Fibroblast of pulmonary artery (primary cell): ENCODE results near the gene PGM5.
"Not testable (repeated sequence)": the region's sequence is repeated elsewhere in the genome, so short reads cannot be mapped to it uniquely, and the experiment has no call there.

ENCODE experiments used
- DNase-seq: peaks from one replicate; pipeline ENCODE4 v3.0.0-alpha.2; 2010; ENCODE audit warnings: low read depth
- H3K4me3 ChIP-seq: replicated peaks from 2 replicates; pipeline ENCODE4 v1.5.1; 2011; ENCODE audit warnings: low read depth, mild to moderate bottlenecking, control low read depth, low read length, moderate library complexity

Gene PGM5

DNA sequence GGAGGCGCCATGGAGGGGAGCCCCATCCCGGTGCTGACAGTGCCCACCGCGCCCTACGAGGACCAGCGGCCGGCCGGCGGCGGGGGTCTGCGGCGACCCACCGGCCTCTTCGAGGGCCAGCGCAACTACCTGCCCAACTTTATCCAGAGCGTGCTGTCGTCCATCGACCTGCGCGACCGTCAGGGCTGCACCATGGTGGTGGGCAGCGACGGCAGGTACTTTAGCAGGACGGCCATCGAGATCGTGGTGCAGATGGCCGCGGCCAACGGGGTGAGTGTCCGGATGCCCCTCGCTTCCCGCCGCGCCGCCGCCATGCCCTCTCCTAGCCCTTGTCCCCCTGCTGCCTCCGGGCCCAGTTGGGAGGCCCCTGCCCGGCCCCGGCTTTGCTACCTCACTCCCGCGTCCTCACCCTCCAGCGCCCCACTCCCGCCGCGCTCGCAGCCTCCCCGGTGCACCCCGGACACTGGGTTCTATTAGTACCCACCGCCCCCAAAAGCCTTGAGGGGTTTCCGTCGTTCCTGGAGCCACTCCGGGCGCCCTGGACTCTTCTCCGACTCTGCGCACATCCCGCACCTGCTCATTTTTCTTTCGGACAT is 806 bp downstream of the PGM5 start:
- H3K4me3 ChIP-seq, DNase-seq: not testable (repeated sequence)

DNA sequence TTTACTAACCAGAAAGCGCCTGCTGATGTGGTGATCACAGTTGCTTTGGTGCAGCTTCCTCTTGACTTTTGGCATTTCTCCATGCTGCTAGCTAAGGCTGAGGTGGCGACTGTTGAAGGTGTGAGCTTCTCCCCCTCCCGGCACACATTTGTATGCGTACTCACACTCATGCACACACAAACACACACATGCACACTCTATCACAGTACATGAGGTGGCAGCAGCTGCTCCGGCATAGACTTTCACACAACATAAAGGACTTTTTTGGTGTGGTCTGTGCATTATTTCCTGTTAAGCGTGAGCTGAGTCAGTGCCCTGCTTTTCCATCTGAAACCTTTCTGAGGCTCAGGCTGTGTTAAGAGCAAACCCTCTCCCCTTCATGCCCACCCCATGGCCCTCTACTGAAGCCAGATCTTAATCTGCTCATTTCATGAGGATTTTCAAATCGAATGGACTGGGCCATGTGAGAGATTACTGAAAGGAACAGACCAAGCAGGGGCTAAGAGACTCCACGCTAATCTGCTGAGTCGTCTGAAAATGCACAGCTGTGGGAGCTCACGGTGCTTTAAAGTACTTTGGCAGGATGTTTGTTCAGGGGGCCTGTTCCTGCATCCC is 10.6 kb downstream of the PGM5 start:
- not testable (repeated sequence) for H3K4me3 ChIP-seq, DNase-seq

DNA sequence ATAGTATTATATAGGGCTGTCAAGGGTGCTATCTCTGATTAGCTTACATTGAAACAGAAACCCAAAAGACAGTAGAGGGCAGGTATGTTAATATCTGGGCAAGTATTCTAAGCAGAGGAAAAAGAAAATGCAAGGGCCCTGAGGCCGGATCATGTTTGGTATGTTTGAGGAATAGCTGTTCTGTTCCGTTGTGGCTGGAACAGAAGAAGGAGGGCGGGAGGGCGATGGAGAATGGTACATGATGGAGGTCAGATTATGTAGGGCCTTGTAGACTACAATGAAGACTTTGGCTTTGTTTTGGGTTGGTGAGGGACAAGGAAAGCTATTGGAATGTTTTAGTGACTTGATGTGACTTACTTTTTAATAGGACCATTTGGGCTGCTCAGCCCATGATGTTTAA is 19.4 kb downstream of the PGM5 start:
- not testable (repeated sequence) for DNase-seq, H3K4me3 ChIP-seq

DNA sequence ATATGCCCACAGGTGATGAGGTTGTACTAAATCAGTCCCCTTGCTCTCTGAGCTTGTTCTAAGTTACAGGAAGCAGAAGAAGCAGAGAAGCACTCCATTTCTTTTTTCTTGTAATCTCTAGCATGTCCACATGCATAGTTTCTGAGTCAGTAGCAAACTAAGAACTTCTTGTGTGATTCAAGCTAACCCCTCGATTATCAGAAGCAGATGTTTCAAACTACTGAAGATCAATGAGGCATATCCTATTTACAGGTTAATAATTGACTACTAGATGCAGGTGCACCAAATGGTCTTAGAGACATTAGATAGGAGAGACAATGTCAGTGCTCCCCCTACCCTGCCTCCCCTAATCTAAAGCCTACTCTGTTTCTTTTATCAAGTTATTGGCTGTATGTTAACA is 21.3 kb downstream of the PGM5 start:
- H3K4me3 ChIP-seq, DNase-seq: not testable (repeated sequence)

DNA sequence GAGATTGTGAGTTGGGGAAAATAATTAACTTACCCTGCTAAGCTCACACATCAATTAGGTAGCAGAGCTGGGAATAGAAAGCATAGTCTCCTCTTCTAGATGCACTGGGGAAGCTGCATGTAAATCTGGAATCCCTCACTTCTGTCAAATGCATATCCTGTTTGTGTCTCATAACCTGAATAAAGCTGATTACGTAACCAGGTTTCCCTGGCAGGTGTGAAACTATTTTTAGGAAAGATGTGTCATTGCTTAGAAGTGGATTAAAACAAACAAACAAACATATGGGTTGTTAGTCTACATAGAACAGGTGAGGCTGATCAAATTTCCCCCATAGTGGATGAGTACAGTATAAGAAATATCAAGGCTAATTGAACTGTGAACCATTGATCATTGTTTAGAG is 27.5 kb downstream of the PGM5 start:
- not testable (repeated sequence) for DNase-seq, H3K4me3 ChIP-seq

DNA sequence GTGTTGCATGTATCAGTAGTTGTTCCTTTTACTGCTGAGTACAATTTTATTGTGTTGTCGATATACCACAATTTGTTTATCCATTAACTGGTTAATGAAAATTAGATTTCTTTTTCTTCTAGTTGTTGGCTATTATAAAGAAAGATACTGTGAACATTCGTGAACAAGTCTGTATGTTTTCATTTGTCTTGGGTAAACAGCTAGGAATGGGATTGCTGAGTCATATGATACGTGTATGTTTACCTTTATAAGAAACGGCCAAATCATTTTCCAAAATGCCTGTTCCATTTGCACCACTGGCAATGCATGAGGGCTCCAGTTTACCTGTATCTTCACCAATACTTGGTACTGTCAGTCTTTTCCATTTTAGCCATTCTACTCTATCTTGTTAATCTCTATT is 33.1 kb downstream of the PGM5 start:
- not testable (repeated sequence) for H3K4me3 ChIP-seq, DNase-seq

DNA sequence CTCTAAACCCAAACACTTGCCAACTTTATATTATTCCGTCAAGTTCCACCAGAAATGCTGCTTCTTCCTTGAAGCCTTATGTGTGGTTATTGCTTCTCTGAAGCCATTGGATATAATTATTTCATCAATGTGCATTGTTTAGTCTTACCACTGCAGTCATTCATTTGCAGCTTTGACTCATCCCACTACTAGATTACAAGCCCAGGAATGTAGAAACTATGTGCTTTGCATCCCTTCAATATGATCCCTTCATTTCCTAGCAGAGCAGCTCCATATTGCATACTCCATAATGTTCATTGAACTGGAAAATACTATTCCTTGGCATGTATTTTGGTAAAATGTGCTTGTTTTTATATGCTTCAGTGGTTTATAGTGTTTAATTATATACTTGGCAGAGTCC is 34.3 kb downstream of the PGM5 start:
- not testable (repeated sequence) for DNase-seq, H3K4me3 ChIP-seq

DNA sequence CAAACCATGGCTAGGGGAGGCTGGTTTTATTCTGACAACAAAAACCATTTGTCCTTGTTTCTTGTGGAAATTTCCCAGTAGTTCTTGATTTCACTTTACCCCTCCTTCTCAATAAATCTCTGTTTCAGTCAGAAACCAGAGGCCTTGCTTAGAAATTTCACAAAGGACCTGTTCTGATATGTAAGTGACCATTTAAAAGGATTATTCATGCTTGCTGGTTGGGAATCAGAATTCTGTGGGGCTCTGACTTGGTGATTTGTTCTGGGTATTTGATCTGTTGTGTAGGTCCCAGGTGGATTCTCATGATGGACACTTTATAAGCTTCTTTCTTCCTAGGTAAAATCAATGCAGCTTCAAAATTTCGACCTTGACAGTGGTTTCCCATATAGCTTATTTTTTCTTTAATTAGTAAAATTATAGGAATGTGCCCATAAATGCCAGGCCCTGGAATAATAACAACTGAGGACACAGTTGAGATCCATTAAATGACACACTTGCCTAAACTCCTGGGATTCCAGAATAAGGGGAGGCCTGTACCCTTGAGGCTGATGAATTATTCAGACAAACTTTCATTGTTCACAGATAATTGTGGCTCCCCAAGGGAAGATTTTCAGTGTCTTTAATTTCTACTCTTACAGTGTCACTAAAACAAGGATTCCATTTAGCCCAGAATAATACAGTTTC is 40.1 kb downstream of the PGM5 start:
- DNase-seq, H3K4me3 ChIP-seq: not testable (repeated sequence)

DNA sequence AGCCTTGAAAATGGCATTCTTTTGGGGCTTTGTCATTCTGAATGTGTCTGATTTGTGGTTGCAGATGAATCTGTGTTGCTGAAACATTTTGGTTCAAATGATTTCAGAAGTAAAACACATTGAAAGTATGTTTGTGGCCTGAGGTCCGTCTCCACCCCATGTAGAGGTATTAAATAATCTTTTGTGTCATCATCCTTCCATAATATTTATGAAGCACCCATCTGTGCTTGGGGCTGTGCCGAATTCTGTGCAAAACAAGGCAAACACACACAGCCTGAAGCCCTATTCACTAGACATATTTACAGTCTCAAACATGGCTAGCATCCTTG is 40.6 kb downstream of the PGM5 start:
- peak; percentile 7 for DNase-seq
- not testable (repeated sequence) for H3K4me3 ChIP-seq

DNA sequence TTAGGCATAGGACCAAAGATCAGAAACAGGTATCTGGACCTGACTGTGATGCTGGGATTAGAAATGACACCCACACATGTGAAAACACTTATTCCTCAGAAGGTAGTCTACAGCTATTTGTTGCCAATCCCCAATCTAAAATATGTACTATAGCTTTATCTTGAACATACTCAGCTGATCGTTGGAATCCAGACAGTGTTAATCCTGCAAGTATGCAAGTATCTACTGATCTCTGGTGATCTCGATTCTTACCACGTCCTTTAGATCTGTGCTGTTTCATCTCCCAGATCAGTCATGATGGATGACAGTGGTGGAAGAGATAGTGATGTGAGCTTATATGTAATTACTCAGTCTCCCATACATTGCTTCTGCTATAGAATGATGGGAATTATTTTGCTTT is 41.4 kb downstream of the PGM5 start:
- not testable (repeated sequence) for H3K4me3 ChIP-seq, DNase-seq

DNA sequence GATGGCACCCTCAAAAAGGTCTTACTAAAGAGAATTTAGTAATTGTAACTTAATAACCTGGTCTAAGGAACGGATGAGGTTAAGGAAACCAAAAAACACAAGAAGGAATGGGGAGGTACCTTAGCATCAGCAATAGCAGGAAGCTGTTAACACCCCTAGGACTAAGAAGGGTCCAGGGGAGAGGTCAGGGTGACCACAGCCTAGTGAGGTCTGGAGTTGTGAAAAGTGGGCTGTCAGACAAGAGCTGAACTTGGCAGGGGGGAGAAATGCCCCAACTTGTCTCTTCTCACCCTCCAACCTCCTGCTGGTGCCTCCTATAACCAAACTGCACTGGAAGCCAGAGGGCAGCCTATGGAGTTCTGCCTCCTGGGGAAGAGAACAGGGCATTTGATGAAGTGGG is 41.9 kb downstream of the PGM5 start:
- not testable (repeated sequence) for H3K4me3 ChIP-seq, DNase-seq

DNA sequence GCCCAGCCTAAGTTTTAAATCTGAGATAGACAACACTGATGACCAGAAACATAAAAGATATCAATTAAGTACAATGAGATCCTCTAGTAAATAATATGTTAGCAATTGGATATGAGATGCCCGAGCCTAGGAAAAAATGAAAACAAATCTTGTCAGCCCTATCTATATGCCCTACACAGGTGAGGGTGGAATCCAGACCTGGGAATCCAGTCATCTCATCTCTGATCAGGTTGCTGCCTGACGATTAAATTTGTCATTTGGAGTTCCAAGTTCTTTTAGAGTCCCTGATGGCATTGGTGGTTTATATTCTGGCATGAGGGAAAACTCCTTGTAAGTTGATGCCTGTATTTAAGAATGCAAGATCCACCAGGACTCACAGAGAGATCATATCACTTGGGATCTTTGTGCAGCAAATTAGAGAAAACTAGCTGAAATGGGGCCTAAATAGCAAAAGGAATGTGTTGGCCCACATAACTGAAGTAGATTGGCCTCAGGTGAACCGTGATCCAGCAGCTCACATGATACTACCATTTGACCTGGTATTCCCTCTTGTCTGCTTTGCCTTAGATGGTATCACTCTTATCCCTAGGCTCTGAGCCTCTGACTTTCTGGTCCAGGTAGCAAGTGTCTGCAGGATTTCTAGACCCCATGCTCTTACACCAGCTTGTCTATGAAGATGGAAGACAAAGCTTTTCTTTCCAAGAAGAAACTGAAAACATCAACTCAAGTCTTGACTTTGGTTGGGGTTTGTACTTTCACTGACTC is 48.2 kb downstream of the PGM5 start:
- not testable (repeated sequence) for DNase-seq

DNA sequence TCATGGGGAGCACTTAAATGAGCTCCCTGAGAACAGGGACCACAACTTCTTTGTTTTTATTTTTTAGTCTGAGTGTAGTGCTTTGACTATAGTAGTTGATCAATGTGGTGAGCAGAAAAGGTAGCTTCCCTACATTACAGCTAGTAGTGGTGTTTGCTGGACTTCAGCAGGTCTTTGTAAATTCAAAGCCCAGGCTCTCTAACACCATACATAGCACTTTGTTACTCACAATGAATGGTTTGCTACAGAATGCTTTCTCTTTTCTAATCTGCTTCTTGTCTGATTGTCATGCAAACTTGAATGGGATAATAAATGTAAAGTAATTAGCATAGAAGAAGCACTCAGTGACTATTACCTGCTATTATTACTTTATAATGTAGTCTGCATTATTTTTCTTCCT is 55.5 kb downstream of the PGM5 start:
- not testable (repeated sequence) for DNase-seq, H3K4me3 ChIP-seq

More for the DNA sequence above, 48.2 kb downstream of the PGM5 start:
- not testable (repeated sequence) for H3K4me3 ChIP-seq

DNA sequence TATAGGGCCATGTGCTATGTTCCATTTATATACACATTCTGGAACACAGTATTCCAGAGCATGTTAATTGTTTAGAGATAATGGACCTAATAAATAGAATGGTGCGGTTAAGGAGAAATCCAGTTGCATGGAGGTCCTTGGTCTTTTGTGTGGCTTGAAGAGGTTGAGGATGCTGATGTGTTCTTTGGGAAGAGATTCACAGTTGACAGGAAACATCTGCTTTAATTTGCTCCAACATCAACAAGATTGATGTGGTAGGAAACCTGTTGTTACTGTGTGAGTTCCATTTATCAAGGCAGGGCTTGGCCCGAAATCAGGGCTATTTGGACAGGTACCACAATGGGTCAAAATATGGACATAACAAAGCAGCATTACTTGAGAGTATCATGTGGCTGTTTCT is 56.3 kb downstream of the PGM5 start:
- not testable (repeated sequence) for H3K4me3 ChIP-seq, DNase-seq

DNA sequence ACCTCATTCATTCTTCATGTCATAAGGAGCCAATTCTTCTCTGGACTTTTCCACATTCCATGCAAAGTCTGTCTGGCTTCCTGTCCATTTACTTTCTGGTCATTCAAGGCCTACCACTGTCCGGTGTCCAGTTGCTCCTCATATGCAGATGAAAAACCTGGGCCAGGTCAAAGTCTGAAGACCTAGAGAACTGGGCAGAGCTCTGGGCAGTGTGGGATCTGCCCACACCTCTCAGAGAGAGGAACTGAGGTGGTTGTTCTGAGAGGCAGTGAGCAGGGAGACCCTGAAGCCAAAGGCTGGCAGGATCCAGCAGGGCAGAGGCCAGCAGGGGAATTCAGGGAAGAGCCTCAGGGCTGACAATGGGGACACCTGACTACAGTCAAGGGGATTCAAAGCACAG is 58.7 kb downstream of the PGM5 start:
- not testable (repeated sequence) for DNase-seq, H3K4me3 ChIP-seq
